ENCODE results near the gene ZNF699. TPM values are rescaled to one million over a fixed set of nuclear protein-coding genes. Genes with fewer than 3 reads are reported as not detected.
"Not testable (repeated sequence)": the region's sequence is repeated elsewhere in the genome, so short reads cannot be mapped to it uniquely, and the experiment has no call there.

The ZNF699 gene
- total and polyA plus RNA-seq, 2 of the 4 experiments (the other 2 are of a cell fraction), result 1.3 to 7.3 TPM

DNA sequence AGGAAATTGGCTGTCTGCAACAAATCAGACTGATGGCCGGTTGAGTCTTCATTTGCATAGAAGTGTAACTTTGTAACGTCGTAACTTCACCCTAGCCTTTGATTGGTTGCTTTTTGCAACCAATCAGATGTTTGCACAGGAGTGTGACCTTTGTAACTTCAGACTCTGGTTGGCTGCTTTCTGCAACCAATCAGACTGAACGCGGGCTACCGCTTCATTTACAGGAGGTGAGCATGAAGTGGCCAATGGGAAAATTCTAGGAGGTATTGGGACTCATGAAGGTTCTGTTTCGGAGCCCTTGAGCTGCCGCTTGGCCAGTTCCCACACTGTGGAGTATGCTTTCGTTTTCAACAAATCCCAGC lies 13.9 kb upstream of the ZNF699 start (continued):
- TF ChIP-seq MAFK (IDR thresholded peaks at IDR 0.05; ENCODE audit: low read depth, low read length) (no peak), POLR2A (IDR thresholded peaks at IDR 0.05; ENCODE audit: low read depth, low read length) (no peak)

DNA sequence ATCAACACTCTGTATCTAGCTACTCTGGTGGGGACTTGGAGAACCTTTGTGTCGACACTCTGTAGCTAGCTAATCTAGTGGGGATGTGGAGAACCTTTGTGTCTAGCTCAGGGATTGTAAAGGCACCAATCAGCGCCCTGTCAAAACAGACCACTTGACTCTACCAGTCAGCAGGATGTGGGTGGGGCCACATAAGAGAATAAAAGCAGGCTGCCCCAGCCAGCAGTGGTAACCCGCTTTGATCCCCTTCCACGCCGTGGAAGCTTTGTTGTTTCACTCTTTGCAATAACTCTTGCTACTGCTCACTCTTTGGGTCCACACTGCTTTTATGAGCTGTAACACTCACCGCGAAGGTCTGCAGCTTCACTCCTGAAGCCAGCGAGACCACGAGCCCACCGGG lies 12.6 kb upstream of the ZNF699 start:
- H4K91ac ChIP-seq (ENCODE audit: insufficient read depth, low read depth, low read length); H3K36me3 ChIP-seq (ENCODE audit: control insufficient read depth, insufficient read depth, low read length); ATAC-seq (ENCODE audit: low read depth); H2BK120ac ChIP-seq (ENCODE audit: low read depth, low read length); H4K5ac ChIP-seq (ENCODE audit: low read depth, low read length); H3K14ac ChIP-seq (replicated peaks; ENCODE audit: low read depth, low read length); H3K4ac ChIP-seq (ENCODE audit: low read depth, low read length); H2BK5ac ChIP-seq (ENCODE audit: low read depth, low read length, poor library complexity, severe bottlenecking); DNase-seq; H2AK9ac ChIP-seq (replicated peaks; ENCODE audit: low read depth, low read length, poor library complexity); H2AFZ ChIP-seq (replicated peaks; ENCODE audit: low read length, poor library complexity); H3K4me3 ChIP-seq (ENCODE audit: insufficient read depth, low read depth, low read length); H3K27me3 ChIP-seq (ENCODE audit: control insufficient read depth, insufficient read depth, low read length); H4K8ac ChIP-seq (ENCODE audit: low read depth in 2 of 2, low read length in 2 of 2); H3K4me1 ChIP-seq (ENCODE audit: control insufficient read depth, insufficient read depth, low read length); dilution Hi-C loops (cut with HindIII; ENCODE audit: low sequenced_read_pairs, unreplicated experiment); H3K9ac ChIP-seq (ENCODE audit: low read depth, low read length); H3K27ac ChIP-seq (ENCODE audit: insufficient read depth, low read length); H3K23ac ChIP-seq (ENCODE audit: low read depth, low read length); H3K18ac ChIP-seq (ENCODE audit: low read depth, low read length); H3K56ac ChIP-seq (ENCODE audit: extremely low read depth, insufficient read depth, low read length); H3K4me2 ChIP-seq (ENCODE audit: low read depth, low read length); H3K79me1 ChIP-seq (ENCODE audit: low read depth in 1 of 2, low read length in 2 of 2); intact Hi-C loops (cut with micrococcal nuclease); POLR2A ChIA-PET (ENCODE audit: unreplicated experiment); H2BK15ac ChIP-seq (ENCODE audit: low read depth, low read length); H2AK5ac ChIP-seq (ENCODE audit: low read depth, low read length); H4K20me1 ChIP-seq (ENCODE audit: insufficient read depth, low read length); H3K9me1 ChIP-seq (ENCODE audit: insufficient read depth, low read length); CTCF ChIA-PET; BruUV-seq (replicated peaks); H2BK20ac ChIP-seq (ENCODE audit: low read depth, low read length): not testable (repeated sequence)
- WGBS, 2 experiments (ENCODE audit: extremely low coverage in 2 of 2, insufficient read length in 1 of 2), result 86% methylated on average over 4 of the region's 10 CpGs; no CpG with 5 or more reads in 1 of the 2 experiments
- in situ Hi-C loops (cut with MboI; ENCODE audit: low sequenced_read_pairs), result loop anchor here (10.0 kb wide), 1 partner anchor 473 kb away; no protein-coding TSS in a partner anchor
- H3K9me3 ChIP-seq (ENCODE audit: control insufficient read depth, insufficient read depth, low read length), result peaks cover 10% of the 10 kb centered on the region

GRCh38 chr19:9321756-9322155 lies 12.1 kb upstream of the ZNF699 start:
- H3K4ac ChIP-seq (ENCODE audit: low read depth, low read length); H3K27me3 ChIP-seq (ENCODE audit: control insufficient read depth, insufficient read depth, low read length); H3K9me1 ChIP-seq (ENCODE audit: insufficient read depth, low read length); POLR2A ChIA-PET (ENCODE audit: unreplicated experiment); H2BK120ac ChIP-seq (ENCODE audit: low read depth, low read length); H3K36me3 ChIP-seq (ENCODE audit: control insufficient read depth, insufficient read depth, low read length); H2AK9ac ChIP-seq (replicated peaks; ENCODE audit: low read depth, low read length, poor library complexity); H2BK15ac ChIP-seq (ENCODE audit: low read depth, low read length); BruUV-seq (replicated peaks); H4K8ac ChIP-seq (ENCODE audit: low read depth in 2 of 2, low read length in 2 of 2); H4K91ac ChIP-seq (ENCODE audit: insufficient read depth, low read depth, low read length); ATAC-seq (ENCODE audit: low read depth); H3K14ac ChIP-seq (replicated peaks; ENCODE audit: low read depth, low read length); H3K9me3 ChIP-seq (ENCODE audit: control insufficient read depth, insufficient read depth, low read length); H3K79me1 ChIP-seq (ENCODE audit: low read depth in 1 of 2, low read length in 2 of 2); H3K4me1 ChIP-seq (ENCODE audit: control insufficient read depth, insufficient read depth, low read length); H3K4me3 ChIP-seq (ENCODE audit: insufficient read depth, low read depth, low read length); H4K5ac ChIP-seq (ENCODE audit: low read depth, low read length); H2BK20ac ChIP-seq (ENCODE audit: low read depth, low read length); CTCF ChIA-PET; H3K56ac ChIP-seq (ENCODE audit: extremely low read depth, insufficient read depth, low read length); H2AFZ ChIP-seq (replicated peaks; ENCODE audit: low read length, poor library complexity); dilution Hi-C loops (cut with HindIII; ENCODE audit: low sequenced_read_pairs, unreplicated experiment); DNase-seq; H3K18ac ChIP-seq (ENCODE audit: low read depth, low read length); H3K9ac ChIP-seq (ENCODE audit: low read depth, low read length); H3K27ac ChIP-seq (ENCODE audit: insufficient read depth, low read length); H4K20me1 ChIP-seq (ENCODE audit: insufficient read depth, low read length); intact Hi-C loops (cut with micrococcal nuclease); H3K23ac ChIP-seq (ENCODE audit: low read depth, low read length); H2BK5ac ChIP-seq (ENCODE audit: low read depth, low read length, poor library complexity, severe bottlenecking); H3K4me2 ChIP-seq (ENCODE audit: low read depth, low read length); H2AK5ac ChIP-seq (ENCODE audit: low read depth, low read length): not testable (repeated sequence)
- in situ Hi-C loops (cut with MboI; ENCODE audit: low sequenced_read_pairs), result loop anchor here (10.0 kb wide), 1 partner anchor 473 kb away; no protein-coding TSS in a partner anchor
- no CpG with 5 or more reads among the region's 14 CpGs for WGBS, 2 experiments (ENCODE audit: extremely low coverage in 2 of 2, insufficient read length in 1 of 2)
